Renal pelvis (tissue), 3 donors: ENCODE data around the gene NKX2-1. TPM values are rescaled to one million over a fixed set of nuclear protein-coding genes. Genes with fewer than 3 reads are reported as not detected.

Source experiments
- polyA plus RNA-seq, 3 donors: library from polyadenylated mRNA; unstranded; fragments of 120-200 nt; gene quantifications; one replicate each; pipeline ENCODE4 v1.2.1, GENCODE V29; 2013; ENCODE audit not compliant: insufficient read length in 3 of 3

Gene NKX2-1
- polyA plus RNA-seq, 3 donors, result not detected

Other genes starting within 250 kb of the NKX2-1 start
- gene MBIP, start 199.6 kb downstream of the NKX2-1 start, polyA plus RNA-seq, result 10 to 100 TPM; 45.7 to 55.2 (median 48.8) TPM
- gene NKX2-8, start 62.4 kb upstream of the NKX2-1 start, polyA plus RNA-seq, result not detected
- gene PAX9, start 141.6 kb upstream of the NKX2-1 start, polyA plus RNA-seq, result under 1 TPM; 0.17 to 0.30 (median 0.27) TPM